HUES64 (cell line): ENCODE data around the gene SIRT3.
"Not testable (repeated sequence)": the region's sequence is repeated elsewhere in the genome, so short reads cannot be mapped to it uniquely, and the experiment has no call there.

Source experiments
- H3K27ac ChIP-seq: 2 replicates; pipeline ENCODE4 v1.7.0; 2013; ENCODE audit warnings: low read depth, low read length, inconsistent platforms
- H3K27me3 ChIP-seq: 2 replicates; pipeline ENCODE4 v1.6.1; 2013; ENCODE audit warnings: mild to moderate bottlenecking, low read length; ENCODE audit not compliant: insufficient read depth
- H3K36me3 ChIP-seq: 2 replicates; pipeline ENCODE4 v1.6.1; 2013; ENCODE audit warnings: mild to moderate bottlenecking, low read length; ENCODE audit not compliant: insufficient read depth
- H3K4me1 ChIP-seq: 2 replicates; pipeline ENCODE4 v1.6.1; 2013; ENCODE audit warnings: mild to moderate bottlenecking, low read length, moderate library complexity; ENCODE audit not compliant: insufficient read depth
- H3K4me3 ChIP-seq: 2 replicates; pipeline ENCODE4 v1.5.1; 2013; ENCODE audit warnings: mild to moderate bottlenecking, low read length, moderate library complexity
- H3K9ac ChIP-seq: 2 replicates; pipeline ENCODE4 v1.6.1; 2013; ENCODE audit warnings: mild to moderate bottlenecking, low read depth, low read length
- H3K9me3 ChIP-seq: 2 replicates; pipeline ENCODE4 v1.6.1; 2013; ENCODE audit warnings: low read depth, low read length; ENCODE audit not compliant: insufficient read depth
- WGBS: fragments of 150-250, 120-280 bp; methylation state at CpG from one replicate; pipeline ENCODE4 v1.1.7; 2013; ENCODE audit warnings: missing lambda C conversion rate; 5-methylcytosine and 5-hydroxymethylcytosine counted together

SIRT3 gene

GRCh38 chr11:253160-253885 lies 17.2 kb upstream of the SIRT3 start:
- 94% methylated on average over 13 of the region's 13 CpGs for WGBS
- no peak overlapping the region for H3K9ac ChIP-seq
- H3K27me3 ChIP-seq: no peaks in the 10 kb centered on the region
- H3K4me3 ChIP-seq: no peak overlapping the region
- no peaks in the 10 kb centered on the region for H3K9me3 ChIP-seq
- no peaks in the 10 kb centered on the region for H3K4me1 ChIP-seq
- peaks cover 52% of the 10 kb centered on the region for H3K36me3 ChIP-seq
- no peak overlapping the region for H3K27ac ChIP-seq

GRCh38 chr11:252666-253065 lies 16.5 kb upstream of the SIRT3 start:
- Histone ChIP-seq H3K4me1 (no peaks in the 10 kb centered on the region), H3K27me3 (no peaks in the 10 kb centered on the region), H3K4me3 (no peak overlapping the region), H3K9me3 (no peaks in the 10 kb centered on the region), H3K9ac (no peak overlapping the region), H3K36me3 (peaks cover 58% of the 10 kb centered on the region), H3K27ac (no peak overlapping the region)
- 97% methylated on average over 8 of the region's 8 CpGs for WGBS

- no peaks in the 10 kb centered on the region for H3K27me3 ChIP-seq
- H3K4me3 ChIP-seq: no peak overlapping the region
- H3K9ac ChIP-seq: no peak overlapping the region
- no peak overlapping the region for H3K27ac ChIP-seq
- no peaks in the 10 kb centered on the region for H3K9me3 ChIP-seq
- H3K36me3 ChIP-seq: peaks cover 69% of the 10 kb centered on the region
- H3K4me1 ChIP-seq: no peaks in the 10 kb centered on the region
- WGBS: 93% methylated on average over 10 of the region's 10 CpGs
Measured at GRCh38 chr11:251550-251949, 15.4 kb upstream of the SIRT3 start.

GRCh38 chr11:250740-251299 lies 14.7 kb upstream of the SIRT3 start:
- no peak overlapping the region for H3K4me3 ChIP-seq
- H3K36me3 ChIP-seq: peaks cover 77% of the 10 kb centered on the region
- WGBS: 76% methylated on average over 10 of the region's 10 CpGs
- H3K9ac ChIP-seq: no peak overlapping the region
- no peaks in the 10 kb centered on the region for H3K27me3 ChIP-seq
- no peak overlapping the region; the same call in 1 of the 2 replicates for H3K27ac ChIP-seq
- no peaks in the 10 kb centered on the region for H3K4me1 ChIP-seq
- no peaks in the 10 kb centered on the region for H3K9me3 ChIP-seq

GRCh38 chr11:250274-250673 lies 14.1 kb upstream of the SIRT3 start:
- no peaks in the 10 kb centered on the region for H3K4me1 ChIP-seq
- no peak overlapping the region; the same call in 1 of the 2 replicates for H3K27ac ChIP-seq
- H3K9ac ChIP-seq: no peak overlapping the region
- 95% methylated on average over 4 of the region's 5 CpGs for WGBS
- H3K27me3 ChIP-seq: no peaks in the 10 kb centered on the region
- H3K9me3 ChIP-seq: no peaks in the 10 kb centered on the region
- no peak overlapping the region for H3K4me3 ChIP-seq
- H3K36me3 ChIP-seq: peaks cover 82% of the 10 kb centered on the region

- H3K27me3 ChIP-seq: no peaks in the 10 kb centered on the region
- H3K36me3 ChIP-seq: peaks cover 93% of the 10 kb centered on the region
- no peaks in the 10 kb centered on the region for H3K4me1 ChIP-seq
- H3K9me3 ChIP-seq: no peaks in the 10 kb centered on the region
- 82% methylated on average over 8 of the region's 8 CpGs for WGBS
- H3K9ac ChIP-seq: no peak overlapping the region
- H3K4me3 ChIP-seq: no peak overlapping the region
- no peak overlapping the region for H3K27ac ChIP-seq
Measured at GRCh38 chr11:249062-249461, 12.9 kb upstream of the SIRT3 start.

GRCh38 chr11:244376-244775 lies 8.2 kb upstream of the SIRT3 start:
- peaks cover 95% of the 10 kb centered on the region for H3K36me3 ChIP-seq

GRCh38 chr11:241634-242033 lies 5.5 kb upstream of the SIRT3 start:
- WGBS: 92% methylated on average over 5 of the region's 5 CpGs
- peaks cover 75% of the 10 kb centered on the region for H3K36me3 ChIP-seq
- H3K9ac ChIP-seq: no peak overlapping the region
- H3K27ac ChIP-seq: no peak overlapping the region
- no peaks in the 10 kb centered on the region for H3K27me3 ChIP-seq
- H3K4me3 ChIP-seq: no peak overlapping the region
- H3K9me3 ChIP-seq: no peaks in the 10 kb centered on the region
- 0 out of 2 replicates have a peak, but pooled peaks cover 6% of the 10 kb centered on the region for H3K4me1 ChIP-seq

More at GRCh38 chr11:244376-244775, 8.2 kb upstream of the SIRT3 start:
- Histone ChIP-seq H3K27ac (no peak overlapping the region), H3K27me3 (no peaks in the 10 kb centered on the region), H3K4me1 (no peaks in the 10 kb centered on the region), H3K4me3 (no peak overlapping the region), H3K9me3 (no peaks in the 10 kb centered on the region), H3K9ac (no peak overlapping the region)
- 88% methylated on average over 2 of the region's 2 CpGs for WGBS

GRCh38 chr11:240315-240714 lies 4.2 kb upstream of the SIRT3 start:
- WGBS: 100% methylated on average over 1 of the region's 1 CpG
- Histone ChIP-seq H3K36me3 (peaks cover 62% of the 10 kb centered on the region), H3K4me3 (no peak overlapping the region), H3K4me1 (0 out of 2 replicates have a peak, but pooled peaks cover 6% of the 10 kb centered on the region), H3K27ac (no peak overlapping the region), H3K27me3 (no peaks in the 10 kb centered on the region), H3K9ac (no peak overlapping the region), H3K9me3 (no peaks in the 10 kb centered on the region)

- not testable (repeated sequence) for H3K9ac ChIP-seq, H3K27ac ChIP-seq, H3K27me3 ChIP-seq, H3K9me3 ChIP-seq, H3K4me1 ChIP-seq
- peak overlapping the region; percentile 83 for H3K4me3 ChIP-seq
- 92% methylated on average over 7 of the region's 7 CpGs for WGBS
- H3K36me3 ChIP-seq: peaks cover 43% of the 10 kb centered on the region
Measured at GRCh38 chr11:238346-238745, 2.2 kb upstream of the SIRT3 start.

GRCh38 chr11:236774-237767 lies 929 bp upstream of the SIRT3 start, which contains the start of gene PSMD13:
TSS of gene PSMD13 (plus strand) at chr11:236976. CDS start at chr11:237050, 74 bp downstream.
- Histone ChIP-seq H3K9me3 (no peaks in the 10 kb centered on the region), H3K27me3 (no peaks in the 10 kb centered on the region), H3K4me1 (0 out of 2 replicates have a peak, but pooled peaks cover 6% of the 10 kb centered on the region), H3K9ac (peak within 1 kb of the TSS; percentile 92), H3K27ac (peak within 1 kb of the TSS; percentile 80), H3K4me3 (peak within 1 kb of the TSS; percentile 90), H3K36me3 (peaks cover 36% of the 10 kb centered on the region)
- 2% methylated on average over 61 of the region's 62 CpGs for WGBS
